PC-9 (cell line): ENCODE measurements around the gene ARHGEF9. TPM values are rescaled to one million over a fixed set of nuclear protein-coding genes. Genes with fewer than 3 reads are reported as not detected.

Experiments used
- BruUV-seq: library from RNA; stranded (reverse); fragments of 400-500 nt; replicated peaks from 2 replicates; lab custom pipeline; 2021; lab: Mats Ljungman, UMichigan
- CTCF ChIA-PET: fragments of 300-600 bp; sonication (Branson Sonifier 250); formaldehyde crosslinking; loops from one replicate; lab custom pipeline; 2022; ENCODE audit warnings: antibody characterized with exemption; lab: Charles Lee
- POLR2A ChIA-PET: fragments of 300-600 bp; sonication (Branson Sonifier 250); formaldehyde crosslinking; loops from one replicate; lab custom pipeline; 2022; ENCODE audit warnings: antibody characterized with exemption; ENCODE audit not compliant: unreplicated experiment; lab: Charles Lee
- DNase-seq, 2 experiments: peaks; one replicate each; pipeline versions ENCODE4 v3.0.0 to v3.0.0-alpha.2; 2015 to 2022; ENCODE audit warnings: mixed read lengths in 1 of 2
- H2AFZ ChIP-seq: fragments of 200-600 bp; sonication (generic); 2 replicates; pipeline ENCODE4 v1.8.1; 2017; ENCODE audit warnings: antibody characterized with exemption
- H3F3A ChIP-seq: fragments of 200-600 bp; sonication (generic); 2 replicates; pipeline ENCODE4 v1.8.1; 2017; ENCODE audit warnings: antibody characterized with exemption, mild to moderate bottlenecking, low read depth; ENCODE audit not compliant: insufficient read depth
- H3K27ac ChIP-seq: fragments of 200-600 bp; sonication (generic); 2 replicates; pipeline ENCODE4 v1.6.1; 2016; ENCODE audit warnings: mixed run types
- H3K27me3 ChIP-seq: fragments of 200-600 bp; sonication (generic); 2 replicates; pipeline ENCODE4 v1.6.1; 2016; ENCODE audit warnings: low read depth, mixed run types; ENCODE audit not compliant: insufficient read depth
- H3K36me3 ChIP-seq: fragments of 200-600 bp; sonication (generic); 2 replicates; pipeline ENCODE4 v1.6.1; 2016; ENCODE audit warnings: low read depth, mixed run types
- H3K4me1 ChIP-seq: fragments of 200-600 bp; sonication (generic); replicated peaks from 2 replicates; pipeline ENCODE4 v1.6.1; 2016; ENCODE audit warnings: mixed run types; ENCODE audit not compliant: insufficient read depth
- H3K4me2 ChIP-seq: fragments of 200-600 bp; sonication (generic); 2 replicates; pipeline ENCODE4 v1.6.1; 2017; ENCODE audit warnings: mixed run types
- H3K4me3 ChIP-seq: fragments of 200-600 bp; sonication (generic); 2 replicates; pipeline ENCODE4 v1.6.1; 2016; ENCODE audit warnings: mixed run types
- H3K79me2 ChIP-seq: fragments of 200-600 bp; sonication (generic); 2 replicates; pipeline ENCODE4 v1.6.1; 2017; ENCODE audit warnings: low read depth, mixed run types
- H3K9me2 ChIP-seq: fragments of 200-600 bp; sonication (generic); 2 replicates; pipeline ENCODE4 v1.8.1; 2017; ENCODE audit warnings: mild to moderate bottlenecking; ENCODE audit not compliant: insufficient read depth
- H3K9me3 ChIP-seq: fragments of 200-600 bp; sonication (generic); 2 replicates; pipeline ENCODE4 v1.8.1; 2016; ENCODE audit warnings: low read depth; ENCODE audit not compliant: insufficient read depth
- H4K20me1 ChIP-seq: fragments of 200-600 bp; sonication (generic); 2 replicates; pipeline ENCODE4 v1.8.1; 2017; ENCODE audit not compliant: insufficient read depth
- EZH2 ChIP-seq: fragments of 200-600 bp; sonication (generic); IDR thresholded peaks from 2 replicates; pipeline ENCODE4 v1.8.0; 2017; ENCODE audit warnings: antibody characterized with exemption, low read depth
- intact Hi-C: fragments of 100-400 bp; cut with micrococcal nuclease; formaldehyde crosslinking; loops from one replicate; pipeline ENCODE4 v1.10.0; 2022; ENCODE audit not compliant: unreplicated experiment
- total RNA-seq: library from RNA; stranded (reverse); gene quantifications from 2 replicates; pipeline ENCODE4 v1.2.3, GENCODE V29; 2021
- TF ChIP-seq, protein P1 (sequence below): fragments of 200-600 bp; sonication (generic); conservative IDR thresholded peaks from 2 replicates; pipeline ENCODE4 v1.6.1; 2017; ENCODE audit warnings: mixed run types, antibody characterized with exemption, mild to moderate bottlenecking, moderate library complexity

ARHGEF9 gene
- total RNA-seq, 1 experiment from 2014 or later: 23.4 TPM

DNA sequence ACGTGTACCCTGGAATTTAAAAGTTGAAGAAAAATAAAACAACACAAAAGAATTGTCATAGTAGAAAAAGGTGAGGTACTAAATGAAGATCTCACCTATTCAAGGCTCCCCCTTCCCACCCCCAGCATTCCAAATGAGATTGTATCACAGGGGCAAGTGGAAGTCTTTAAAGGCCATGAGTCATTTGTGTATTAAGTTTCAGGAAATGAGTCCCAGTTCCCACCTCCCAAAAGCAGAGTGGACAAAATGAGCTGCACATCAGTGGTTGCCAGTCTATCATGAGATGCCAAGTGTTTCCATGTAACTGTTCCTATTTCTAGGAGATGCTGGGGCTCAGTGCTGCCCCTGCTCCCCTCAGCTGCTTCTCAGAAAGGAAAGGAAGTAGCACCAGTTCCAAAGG, 20.1 kb downstream of the ARHGEF9 start:
- no TSS peak for BruUV-seq
- Histone ChIP-seq H4K20me1 (no peaks in the 10 kb centered on the region), H3K4me1 (no peaks in the 10 kb centered on the region), H3F3A (no peaks in the 10 kb centered on the region), H3K9me2 (no peaks in the 10 kb centered on the region), H3K79me2 (no peaks in the 10 kb centered on the region), H2AFZ (no peak overlapping the region), H3K4me3 (no peak overlapping the region), H3K27me3 (no peaks in the 10 kb centered on the region), H3K4me2 (no peak overlapping the region), H3K27ac (no peak overlapping the region), H3K9me3 (no peaks in the 10 kb centered on the region; the same call in 1 of the 2 replicates), H3K36me3 (no peaks in the 10 kb centered on the region)
- intact Hi-C loops: no loop called here
- ChIA-PET POLR2A (interaction anchor here (0.7 kb wide), 1 partner anchor 11 kb away, joined by 3 read pairs; no protein-coding TSS in a partner anchor), CTCF (no interaction called here)
- DNase-seq: peak; percentile 18 to 62
- TF ChIP-seq, protein P1, sequence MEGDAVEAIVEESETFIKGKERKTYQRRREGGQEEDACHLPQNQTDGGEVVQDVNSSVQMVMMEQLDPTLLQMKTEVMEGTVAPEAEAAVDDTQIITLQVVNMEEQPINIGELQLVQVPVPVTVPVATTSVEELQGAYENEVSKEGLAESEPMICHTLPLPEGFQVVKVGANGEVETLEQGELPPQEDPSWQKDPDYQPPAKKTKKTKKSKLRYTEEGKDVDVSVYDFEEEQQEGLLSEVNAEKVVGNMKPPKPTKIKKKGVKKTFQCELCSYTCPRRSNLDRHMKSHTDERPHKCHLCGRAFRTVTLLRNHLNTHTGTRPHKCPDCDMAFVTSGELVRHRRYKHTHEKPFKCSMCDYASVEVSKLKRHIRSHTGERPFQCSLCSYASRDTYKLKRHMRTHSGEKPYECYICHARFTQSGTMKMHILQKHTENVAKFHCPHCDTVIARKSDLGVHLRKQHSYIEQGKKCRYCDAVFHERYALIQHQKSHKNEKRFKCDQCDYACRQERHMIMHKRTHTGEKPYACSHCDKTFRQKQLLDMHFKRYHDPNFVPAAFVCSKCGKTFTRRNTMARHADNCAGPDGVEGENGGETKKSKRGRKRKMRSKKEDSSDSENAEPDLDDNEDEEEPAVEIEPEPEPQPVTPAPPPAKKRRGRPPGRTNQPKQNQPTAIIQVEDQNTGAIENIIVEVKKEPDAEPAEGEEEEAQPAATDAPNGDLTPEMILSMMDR: no peak
- TF ChIP-seq EZH2: no peak

DNA sequence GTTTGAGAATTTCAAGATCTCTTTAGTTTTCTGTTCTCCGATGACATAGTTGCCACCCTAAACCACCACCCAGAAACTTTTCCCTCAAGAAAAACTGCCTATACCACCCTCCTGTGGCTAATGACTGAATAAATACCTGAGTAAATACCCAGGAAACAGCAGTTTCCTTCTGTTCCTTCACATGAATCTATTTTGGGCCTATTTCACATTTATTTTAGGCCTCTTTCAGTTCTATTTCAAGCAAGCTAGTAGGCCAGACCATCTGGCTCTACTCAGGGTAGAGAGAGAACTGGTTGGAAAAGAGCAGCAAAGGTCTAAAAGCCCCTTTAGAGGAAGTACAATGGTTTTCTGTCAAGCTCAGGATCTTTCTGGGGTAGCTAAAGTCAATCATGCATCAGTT, 23.4 kb downstream of the ARHGEF9 start:
- Histone ChIP-seq H3K4me2 (no peak overlapping the region), H3K9me3 (no peaks in the 10 kb centered on the region), H3K27me3 (no peaks in the 10 kb centered on the region), H3K27ac (no peak overlapping the region), H3K79me2 (no peaks in the 10 kb centered on the region), H3K36me3 (no peaks in the 10 kb centered on the region), H3K4me1 (no peaks in the 10 kb centered on the region), H3F3A (no peaks in the 10 kb centered on the region), H4K20me1 (no peaks in the 10 kb centered on the region), H2AFZ (no peak overlapping the region), H3K9me2 (no peaks in the 10 kb centered on the region), H3K4me3 (no peak overlapping the region)
- intact Hi-C loops: no loop called here
- DNase-seq: no peak
- BruUV-seq: no TSS peak
- no peak for TF ChIP-seq EZH2
- POLR2A ChIA-PET: no interaction called here
- CTCF ChIA-PET: no interaction called here

DNA sequence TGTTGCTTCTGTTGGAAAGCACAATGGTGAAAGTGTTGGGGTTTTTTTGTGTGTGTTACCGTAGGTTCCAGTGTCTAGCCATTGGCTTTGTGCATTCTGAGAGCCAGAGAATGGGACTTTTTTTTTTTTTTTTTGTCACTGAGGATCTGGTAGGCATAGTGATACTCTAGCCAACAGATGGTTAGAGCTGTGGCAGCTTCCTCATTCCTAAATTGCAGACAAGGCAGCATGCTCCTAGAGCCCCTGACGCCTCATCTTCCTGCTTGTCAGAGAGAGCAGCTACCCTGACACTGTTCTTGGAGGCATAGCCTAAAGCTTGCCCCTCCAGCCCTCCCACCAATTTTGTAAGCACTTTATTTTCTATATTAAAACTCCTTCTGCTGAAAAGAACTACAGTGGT, 27.0 kb downstream of the ARHGEF9 start:
- BruUV-seq: no TSS peak
- TF ChIP-seq EZH2: no peak
- TF ChIP-seq, protein P1: no peak
- no peaks in the 10 kb centered on the region for H3F3A ChIP-seq
- ChIA-PET POLR2A (interaction anchor here (0.6 kb wide), 1 partner anchor 101 kb away, joined by 3 read pairs; no protein-coding TSS in a partner anchor), CTCF (no interaction called here)
- no peaks in the 10 kb centered on the region for H3K9me2 ChIP-seq
- no peak for DNase-seq
- no peaks in the 10 kb centered on the region for H3K9me3 ChIP-seq
- H2AFZ ChIP-seq: no peak overlapping the region
- H3K79me2 ChIP-seq: no peaks in the 10 kb centered on the region
- no peaks in the 10 kb centered on the region for H3K36me3 ChIP-seq
- no peaks in the 10 kb centered on the region for H4K20me1 ChIP-seq
- H3K27me3 ChIP-seq: no peaks in the 10 kb centered on the region
- H3K4me2 ChIP-seq: no peak overlapping the region
- H3K4me1 ChIP-seq: no peaks in the 10 kb centered on the region; the same call in 1 of the 2 replicates
- H3K27ac ChIP-seq: no peak overlapping the region
- intact Hi-C loops: loop anchor here (10.0 kb wide), 1 partner anchor 193 kb away; no protein-coding TSS in a partner anchor
- no peak overlapping the region for H3K4me3 ChIP-seq

DNA sequence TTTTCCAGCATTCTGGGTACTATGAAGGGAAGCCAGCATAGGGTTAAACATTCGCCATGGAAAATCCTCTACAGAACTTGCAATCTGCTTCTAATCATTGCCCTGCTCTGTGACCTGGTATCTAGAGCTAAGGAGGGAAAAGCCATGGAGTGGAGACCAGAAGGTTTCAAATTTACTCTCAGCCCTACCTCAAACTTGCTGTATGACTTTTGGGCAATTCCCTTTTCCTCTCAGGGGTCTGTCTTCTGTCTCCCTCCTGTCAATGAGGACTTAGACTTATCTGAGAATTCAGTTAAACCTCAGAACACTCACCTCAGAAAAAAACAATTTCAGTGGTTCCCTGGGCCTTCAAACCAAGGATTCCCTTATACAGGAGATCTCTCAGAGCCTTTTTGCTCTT, 29.1 kb downstream of the ARHGEF9 start:
- Histone ChIP-seq H3F3A (no peaks in the 10 kb centered on the region), H4K20me1 (no peaks in the 10 kb centered on the region), H3K79me2 (no peaks in the 10 kb centered on the region), H3K4me2 (peak overlapping the region; percentile 87), H3K9me3 (no peaks in the 10 kb centered on the region), H3K36me3 (no peaks in the 10 kb centered on the region), H3K4me3 (no peak overlapping the region; the same call in 1 of the 2 replicates), H2AFZ (peak overlapping the region; percentile 84), H3K27me3 (no peaks in the 10 kb centered on the region), H3K27ac (no peak overlapping the region), H3K9me2 (no peaks in the 10 kb centered on the region), H3K4me1 (no peaks in the 10 kb centered on the region; the same call in 1 of the 2 replicates)
- TF ChIP-seq, protein P1: no peak
- TF ChIP-seq EZH2: no peak
- ChIA-PET CTCF (no interaction called here), POLR2A (no interaction called here)
- DNase-seq: no peak
- BruUV-seq: TSS peak; percentile 34
- intact Hi-C loops: loop anchor here (10.0 kb wide), 1 partner anchor 191 kb away; no protein-coding TSS in a partner anchor
